Adrenal gland (tissue), 12 donors: ENCODE data around the gene RRP1. TPM values are rescaled to one million over a fixed set of nuclear protein-coding genes. Genes with fewer than 3 reads are reported as not detected.

Experiments
- DNase-seq, 7 donors: peaks; one replicate each; pipeline ENCODE4 v3.0.0-alpha.2; 2019 to 2020
- H3K27ac ChIP-seq, 5 donors: fragments of 200-600 bp; sonication (generic) in 4 of 5; 1 replicate in 3 of 5; 2 replicates in 2 of 5; pipeline versions ENCODE4 v1.5.1 to v1.8.0; 2016 to 2020; ENCODE audit warnings: mild to moderate bottlenecking in 1 of 5
- H3K27me3 ChIP-seq: fragments of 200-600 bp; 2 replicates; pipeline ENCODE4 v1.8.0; 2021
- H3K36me3 ChIP-seq, 2 donors: fragments of 200-600 bp; replicated peaks in 1 of 2; 1 replicate in 1 of 2; 2 replicates in 1 of 2; pipeline versions ENCODE4 v1.5.1 to v1.8.0; 2018 to 2022
- H3K4me1 ChIP-seq, 2 donors: fragments of 200-600 bp; replicated peaks in 1 of 2; 1 replicate in 1 of 2; 2 replicates in 1 of 2; pipeline versions ENCODE4 v1.5.1 to v1.8.0; 2018 to 2021
- H3K4me3 ChIP-seq, 4 donors: fragments of 200-600 bp; sonication (generic) in 3 of 4; one replicate each; pipeline ENCODE4 v1.5.1; 2016 to 2018
- H3K9me3 ChIP-seq, 3 donors: fragments of 200-600 bp; sonication (generic) in 1 of 3; replicated peaks in 1 of 3; 1 replicate in 2 of 3; 2 replicates in 1 of 3; pipeline versions ENCODE4 v1.5.1 to v1.8.0; 2016 to 2021
- POLR2A ChIP-seq, 2 donors: fragments of 450-650 bp; IDR thresholded peaks; one replicate each; pipeline ENCODE4 v1.6.1; 2017; ENCODE audit warnings: antibody characterized with exemption in 2 of 2, mild to moderate bottlenecking in 2 of 2, moderate library complexity in 1 of 2
- WGBS, 4 donors: extraction: QIAGEN DNeasy Blood & Tissue Kit in 2 of 4; methylation state at CpG; one replicate each; pipeline versions ENCODE4 v1.1.5 to v1.1.7; 2013 to 2017; 5-methylcytosine and 5-hydroxymethylcytosine counted together
- intact Hi-C, 2 donors: fragments of 100-400 bp; cut with DNase I; formaldehyde crosslinking; loops; one replicate each; pipeline versions ENCODE4 v1.14.1 to v1.15.0; 2022 to 2023
- polyA plus RNA-seq, 3 donors: library from polyadenylated mRNA; stranded (reverse); fragments of 200-250 nt in 2 of 3; fragments of 350-450 nt in 1 of 3; fragmentation: Illumina TruSeq in 1 of 3; extraction: RNeasy Lipid Tissue Mini Kit (QIAGEN cat#74804) in 1 of 3; gene quantifications; one replicate each; pipeline ENCODE4 v1.2.3, GENCODE V29; 2013 to 2014
- total RNA-seq, 9 donors: library from RNA; depleted of rRNA in 4 of 9; stranded (reverse); fragments of >200 nt in 4 of 9; fragments of 120-200 nt in 1 of 9; fragmentation: NEBNext Ultra II Directional in 1 of 9; extraction: Animal tissue kit (Norgen Biotek cat#: 25700) in 1 of 9; gene quantifications; one replicate each; pipeline versions ENCODE4 v1.1.0 to v1.2.4, GENCODE V29; 2013 to 2023
- TF ChIP-seq, protein P1 (sequence below), 6 experiments: fragments of 450-650 bp in 4 of 6; fragments of 200-600 bp in 2 of 6; sonication (generic) in 1 of 6; IDR thresholded peaks; 1 replicate in 5 of 6; 2 replicates in 1 of 6; pipeline versions ENCODE4 v1.5.1 to v1.8.0; 2016 to 2021; ENCODE audit warnings: antibody characterized with exemption in 6 of 6, mild to moderate bottlenecking in 2 of 6, moderate library complexity in 1 of 6
- donor health status: healthy with polysubstance abuse.
- donor health status: Bipolar disorder and iron deficiency.
- donor health status: DM: yes; HTN: yes; CAD: no.
- donor health status: DM: no; HTN: no; CAD: no.
- donor health status: DM: no; HTN: no; CAD: no.
- donor health status: DM: yes; HTN: yes; CAD: no.

Gene RRP1
- total and polyA plus RNA-seq, 12 donors: 12.8 to 29.8 (median 19.8) TPM

DNA sequence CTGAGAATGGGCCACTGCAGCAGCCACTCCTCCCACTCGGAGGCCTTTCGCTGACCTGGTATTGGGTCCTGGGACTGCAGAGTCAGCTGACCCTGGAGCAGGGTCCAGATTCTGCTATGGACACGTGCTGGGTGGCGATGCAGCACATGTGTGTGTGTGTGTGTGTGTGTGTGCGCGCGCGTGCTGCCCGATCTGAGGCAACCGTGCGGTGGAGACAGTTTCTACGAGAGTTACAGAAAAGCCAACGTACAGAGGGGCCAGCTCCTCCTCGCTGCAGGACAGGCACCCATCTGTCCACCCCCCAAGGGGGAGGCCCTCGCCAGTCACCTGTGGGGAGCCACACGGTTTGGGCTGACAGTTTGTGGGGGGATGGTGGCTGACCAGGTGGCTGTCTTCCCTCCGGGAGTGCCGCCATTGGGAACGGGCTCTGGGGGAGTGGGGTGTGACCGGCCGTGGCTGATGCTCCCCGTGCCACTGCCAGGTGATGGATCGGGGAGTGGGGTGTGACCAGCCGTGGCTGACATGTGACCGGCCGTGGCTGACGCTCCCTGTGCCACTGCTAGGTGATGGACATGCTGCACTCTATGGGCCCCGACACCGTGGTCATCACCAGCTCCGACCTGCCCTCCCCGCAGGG lies 37.3 kb upstream of the RRP1 start:
- Histone ChIP-seq H3K27ac (no peak overlapping the region), H3K36me3 (peaks cover 0 to 82% of the 10 kb centered on the region in 2 donors), H3K9me3 (no peaks in the 10 kb centered on the region), H3K27me3 (no peaks in the 10 kb centered on the region), H3K4me1 (peaks cover 0 to 2% of the 10 kb centered on the region in 2 donors), H3K4me3 (no peak overlapping the region)
- TF ChIP-seq, protein P1, sequence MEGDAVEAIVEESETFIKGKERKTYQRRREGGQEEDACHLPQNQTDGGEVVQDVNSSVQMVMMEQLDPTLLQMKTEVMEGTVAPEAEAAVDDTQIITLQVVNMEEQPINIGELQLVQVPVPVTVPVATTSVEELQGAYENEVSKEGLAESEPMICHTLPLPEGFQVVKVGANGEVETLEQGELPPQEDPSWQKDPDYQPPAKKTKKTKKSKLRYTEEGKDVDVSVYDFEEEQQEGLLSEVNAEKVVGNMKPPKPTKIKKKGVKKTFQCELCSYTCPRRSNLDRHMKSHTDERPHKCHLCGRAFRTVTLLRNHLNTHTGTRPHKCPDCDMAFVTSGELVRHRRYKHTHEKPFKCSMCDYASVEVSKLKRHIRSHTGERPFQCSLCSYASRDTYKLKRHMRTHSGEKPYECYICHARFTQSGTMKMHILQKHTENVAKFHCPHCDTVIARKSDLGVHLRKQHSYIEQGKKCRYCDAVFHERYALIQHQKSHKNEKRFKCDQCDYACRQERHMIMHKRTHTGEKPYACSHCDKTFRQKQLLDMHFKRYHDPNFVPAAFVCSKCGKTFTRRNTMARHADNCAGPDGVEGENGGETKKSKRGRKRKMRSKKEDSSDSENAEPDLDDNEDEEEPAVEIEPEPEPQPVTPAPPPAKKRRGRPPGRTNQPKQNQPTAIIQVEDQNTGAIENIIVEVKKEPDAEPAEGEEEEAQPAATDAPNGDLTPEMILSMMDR (IDR thresholded peaks at IDR 0.05): no peak
- no peak for TF ChIP-seq POLR2A (IDR thresholded peaks at IDR 0.05)
- 93 to 94% (median 94%) methylated on average over 22 to 31 of the region's 31 CpGs for WGBS, 4 donors
- intact Hi-C loops: no loop called here
- no peak for DNase-seq

DNA sequence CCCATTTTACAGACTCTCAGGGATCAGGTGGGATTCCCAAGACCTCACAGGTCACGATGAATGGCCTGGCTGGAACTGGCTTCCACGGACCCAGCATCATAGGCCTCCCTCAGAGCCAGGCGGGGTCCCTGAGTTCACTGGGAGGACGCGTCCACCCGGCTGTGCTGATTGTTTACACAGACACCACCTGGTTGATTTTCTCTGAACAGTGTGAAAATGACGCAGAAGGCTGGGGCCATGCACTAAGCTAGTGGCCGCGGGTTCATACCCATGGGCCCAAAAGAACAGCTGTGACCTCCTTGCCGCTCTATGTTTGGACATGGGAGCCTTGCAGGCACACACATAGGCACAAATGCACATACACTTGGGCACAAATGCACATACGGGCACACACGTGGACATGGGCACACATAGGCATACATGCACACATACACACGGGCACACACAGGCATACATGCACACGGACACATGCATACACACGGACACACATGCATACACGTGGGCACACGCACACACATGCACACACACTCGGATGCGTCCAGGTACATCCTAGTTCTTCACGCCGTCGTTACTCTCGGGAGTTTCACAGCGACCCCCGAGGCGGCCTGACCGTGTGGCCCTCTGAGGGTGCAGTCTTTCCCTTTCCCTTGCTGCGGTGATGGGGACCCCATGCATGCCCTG lies 36.5 kb upstream of the RRP1 start:
- Histone ChIP-seq H3K9me3 (no peaks in the 10 kb centered on the region), H3K4me3 (no peak overlapping the region), H3K27me3 (no peaks in the 10 kb centered on the region), H3K4me1 (peaks cover 5 to 10% of the 10 kb centered on the region in 2 donors), H3K36me3 (peaks cover 0 to 77% of the 10 kb centered on the region in 2 donors), H3K27ac (no peak overlapping the region)
- 90 to 94% (median 91%) methylated on average over 22 to 28 of the region's 28 CpGs for WGBS, 4 donors
- DNase-seq: no peak
- TF ChIP-seq, protein P1 (IDR thresholded peaks at IDR 0.05): no peak
- no peak for TF ChIP-seq POLR2A (IDR thresholded peaks at IDR 0.05)
- intact Hi-C loops: no loop called here

DNA sequence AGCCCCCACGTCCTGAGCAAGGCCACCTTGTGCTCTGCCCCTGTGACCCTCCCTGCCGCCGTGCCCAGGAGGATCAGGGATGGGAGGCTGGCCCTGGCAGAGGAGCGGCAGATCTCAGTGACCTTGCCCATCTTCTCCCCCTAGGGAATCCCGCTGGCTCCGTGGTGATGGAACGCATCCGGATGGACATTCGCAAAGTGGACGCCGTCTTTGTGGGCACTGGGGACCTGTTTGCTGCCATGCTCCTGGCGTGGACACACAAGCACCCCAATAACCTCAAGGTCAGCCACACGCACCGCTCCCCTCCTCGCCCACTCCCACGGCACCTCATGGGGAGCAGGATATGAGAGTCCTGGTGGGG lies 36.0 kb upstream of the RRP1 start:
- no peak overlapping the region for H3K27ac ChIP-seq
- TF ChIP-seq, protein P1 (IDR thresholded peaks at IDR 0.05): no peak
- TF ChIP-seq POLR2A (IDR thresholded peaks at IDR 0.05): no peak
- intact Hi-C loops: no loop called here
- no peaks in the 10 kb centered on the region for H3K27me3 ChIP-seq
- no peak for DNase-seq
- H3K36me3 ChIP-seq: peaks cover 0 to 71% of the 10 kb centered on the region in 2 donors
- 84 to 97% (median 92%) methylated on average over 4 to 16 of the region's 16 CpGs for WGBS, 4 donors
- H3K4me1 ChIP-seq: peaks cover 6 to 15% of the 10 kb centered on the region in 2 donors
- no peak overlapping the region for H3K4me3 ChIP-seq
- H3K9me3 ChIP-seq: no peaks in the 10 kb centered on the region

DNA sequence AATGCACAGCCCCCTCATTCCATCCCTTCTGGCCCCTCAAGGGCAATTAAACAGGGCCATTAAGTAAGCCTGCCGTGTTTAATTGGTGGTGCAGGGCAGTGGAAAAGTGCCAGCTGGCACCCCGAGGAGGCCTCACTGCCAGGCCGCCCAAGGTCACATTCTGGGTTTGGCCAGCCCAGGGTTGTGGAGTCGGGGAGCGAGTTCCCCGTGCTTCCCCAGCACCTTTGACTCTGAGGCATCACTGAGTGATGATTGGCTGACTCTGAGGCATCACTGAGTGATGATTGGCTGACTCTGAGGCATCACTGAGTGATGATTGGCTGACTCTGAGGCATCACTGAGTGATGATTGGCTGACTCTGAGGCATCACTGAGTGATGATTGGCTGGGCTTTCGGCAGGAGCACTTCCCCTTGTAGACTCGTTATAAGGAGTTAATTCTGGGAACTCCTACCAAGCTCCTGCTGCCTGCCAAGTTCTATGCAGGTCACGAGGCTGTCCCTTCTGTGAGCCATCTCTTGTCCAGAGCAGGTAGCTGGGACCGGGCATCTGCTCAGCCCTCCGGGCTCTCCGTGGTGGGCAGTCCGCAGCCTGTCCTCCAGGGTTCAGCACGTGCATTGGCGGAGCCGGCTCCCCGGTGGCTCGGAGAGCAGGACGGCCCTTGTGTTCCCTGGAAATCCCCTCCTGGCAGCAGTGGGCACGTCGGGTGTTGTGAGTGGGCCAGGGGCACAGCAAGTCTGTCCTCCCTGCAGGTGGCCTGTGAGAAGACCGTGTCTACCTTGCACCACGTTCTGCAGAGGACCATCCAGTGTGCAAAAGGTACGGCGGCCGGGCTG lies 34.2 kb upstream of the RRP1 start:
- 72 to 86% (median 77%) methylated on average over 11 to 26 of the region's 26 CpGs for WGBS, 4 donors
- peaks cover 0 to 64% of the 10 kb centered on the region in 2 donors for H3K36me3 ChIP-seq

More for the DNA sequence above, 34.2 kb upstream of the RRP1 start:
- no peak overlapping the region for H3K4me3 ChIP-seq
- TF ChIP-seq, protein P1 (IDR thresholded peaks at IDR 0.05): no peak
- no peak for TF ChIP-seq POLR2A (IDR thresholded peaks at IDR 0.05)
- H3K27ac ChIP-seq: peak overlapping the region in 2 of 5 donors; percentile 5 to 50
- H3K9me3 ChIP-seq: no peaks in the 10 kb centered on the region
- H3K4me1 ChIP-seq: peaks cover 6 to 21% of the 10 kb centered on the region in 2 donors
- intact Hi-C loops: no loop called here
- DNase-seq: peak in 6 of 7 donors; percentile 57 to 81 (median 77)
- no peaks in the 10 kb centered on the region for H3K27me3 ChIP-seq
